Astrocyte (in vitro differentiated cells and primary cell): ENCODE results near the gene ADRA2B.

Experiments
- EZH2 ChIP-seq: IDR thresholded peaks from 2 replicates; pipeline ENCODE4 v1.6.1; 2012; ENCODE audit warnings: mild to moderate bottlenecking, low read length, inconsistent platforms; ENCODE audit not compliant: insufficient read depth
- TF ChIP-seq, protein P1 (sequence below): IDR thresholded peaks from 2 replicates; pipeline ENCODE4 v1.5.1; 2011; ENCODE audit warnings: low read depth, mild to moderate bottlenecking, inconsistent platforms, low read length, moderate library complexity; ENCODE audit not compliant: insufficient read depth

- TF ChIP-seq, protein P1, sequence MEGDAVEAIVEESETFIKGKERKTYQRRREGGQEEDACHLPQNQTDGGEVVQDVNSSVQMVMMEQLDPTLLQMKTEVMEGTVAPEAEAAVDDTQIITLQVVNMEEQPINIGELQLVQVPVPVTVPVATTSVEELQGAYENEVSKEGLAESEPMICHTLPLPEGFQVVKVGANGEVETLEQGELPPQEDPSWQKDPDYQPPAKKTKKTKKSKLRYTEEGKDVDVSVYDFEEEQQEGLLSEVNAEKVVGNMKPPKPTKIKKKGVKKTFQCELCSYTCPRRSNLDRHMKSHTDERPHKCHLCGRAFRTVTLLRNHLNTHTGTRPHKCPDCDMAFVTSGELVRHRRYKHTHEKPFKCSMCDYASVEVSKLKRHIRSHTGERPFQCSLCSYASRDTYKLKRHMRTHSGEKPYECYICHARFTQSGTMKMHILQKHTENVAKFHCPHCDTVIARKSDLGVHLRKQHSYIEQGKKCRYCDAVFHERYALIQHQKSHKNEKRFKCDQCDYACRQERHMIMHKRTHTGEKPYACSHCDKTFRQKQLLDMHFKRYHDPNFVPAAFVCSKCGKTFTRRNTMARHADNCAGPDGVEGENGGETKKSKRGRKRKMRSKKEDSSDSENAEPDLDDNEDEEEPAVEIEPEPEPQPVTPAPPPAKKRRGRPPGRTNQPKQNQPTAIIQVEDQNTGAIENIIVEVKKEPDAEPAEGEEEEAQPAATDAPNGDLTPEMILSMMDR = no peak
- TF ChIP-seq EZH2 = no peak
Observed at GRCh38 chr2:96124406-96125265, 8.3 kb upstream of the ADRA2B start.
